Stimulated activated CD4-positive, alpha-beta T cell treated with anti-CD3 and anti-CD28 coated beads, Interleukin-4, amount 100 ng/mL, for 1 hour (primary cell): ENCODE data around the gene TXNRD1.

ENCODE experiments used
- DNase-seq: peaks from one replicate; pipeline ENCODE4 v3.0.0-alpha.2; 2020

The TXNRD1 gene

GRCh38 chr12:104353012-104353981, 137.7 kb downstream of the TXNRD1 start:
- DNase-seq = no peak

DNA sequence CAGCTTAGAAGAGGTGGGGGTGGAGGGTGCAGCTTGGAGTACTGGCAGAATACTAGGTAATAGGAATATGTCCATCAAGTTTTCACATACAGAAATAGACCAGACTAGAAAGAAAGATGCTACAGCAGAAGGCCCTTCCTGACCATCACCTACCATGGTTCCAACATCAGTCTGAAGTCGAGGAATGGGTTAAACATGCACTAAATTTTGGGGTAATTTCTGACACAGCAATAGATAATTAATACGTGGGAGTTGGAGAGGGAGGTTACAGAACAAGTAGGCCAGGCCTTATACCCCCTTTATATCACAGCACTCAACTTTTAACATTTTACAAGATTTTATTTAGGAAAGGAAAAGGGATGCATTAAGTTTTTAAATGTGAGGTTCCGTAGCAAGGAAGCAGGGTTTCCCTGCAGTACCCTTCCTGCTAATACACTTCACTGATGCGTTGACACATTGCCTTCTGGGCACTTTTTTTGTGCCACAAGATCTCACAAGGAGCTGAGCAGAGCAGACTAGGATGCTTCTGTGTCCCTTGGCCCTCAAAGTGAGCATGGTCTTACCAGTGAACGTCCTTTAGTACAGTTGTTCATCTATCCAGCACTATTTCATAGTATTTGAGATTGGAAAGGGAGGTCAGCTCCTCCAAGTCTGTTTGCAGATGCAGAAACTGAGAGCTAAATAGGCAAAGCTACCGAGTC, 138.7 kb downstream of the TXNRD1 start:
- DNase-seq = no peak

GRCh38 chr12:104354868-104355570, 139.4 kb downstream of the TXNRD1 start:
- DNase-seq = no peak

DNA sequence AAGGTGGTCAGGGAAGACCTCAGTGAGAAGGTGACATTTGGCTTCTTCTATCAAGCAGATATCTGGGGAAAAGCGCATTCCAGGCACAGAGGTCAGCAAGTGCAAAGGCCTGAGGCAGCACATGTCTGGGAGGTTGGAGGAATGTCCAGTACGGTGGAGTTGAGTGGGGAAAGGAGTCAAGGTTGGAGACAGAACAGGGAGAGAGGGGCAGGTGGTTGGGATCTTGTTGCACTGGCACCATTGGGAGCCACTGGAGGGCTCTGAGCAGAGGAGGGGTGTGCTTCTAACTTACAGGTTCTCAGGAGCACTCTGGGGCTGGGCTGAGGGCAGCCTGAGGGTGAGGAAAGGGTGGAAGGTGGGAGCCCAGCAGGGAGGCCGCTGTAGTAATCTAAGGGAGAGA, 140.1 kb downstream of the TXNRD1 start:
- no peak for DNase-seq

DNA sequence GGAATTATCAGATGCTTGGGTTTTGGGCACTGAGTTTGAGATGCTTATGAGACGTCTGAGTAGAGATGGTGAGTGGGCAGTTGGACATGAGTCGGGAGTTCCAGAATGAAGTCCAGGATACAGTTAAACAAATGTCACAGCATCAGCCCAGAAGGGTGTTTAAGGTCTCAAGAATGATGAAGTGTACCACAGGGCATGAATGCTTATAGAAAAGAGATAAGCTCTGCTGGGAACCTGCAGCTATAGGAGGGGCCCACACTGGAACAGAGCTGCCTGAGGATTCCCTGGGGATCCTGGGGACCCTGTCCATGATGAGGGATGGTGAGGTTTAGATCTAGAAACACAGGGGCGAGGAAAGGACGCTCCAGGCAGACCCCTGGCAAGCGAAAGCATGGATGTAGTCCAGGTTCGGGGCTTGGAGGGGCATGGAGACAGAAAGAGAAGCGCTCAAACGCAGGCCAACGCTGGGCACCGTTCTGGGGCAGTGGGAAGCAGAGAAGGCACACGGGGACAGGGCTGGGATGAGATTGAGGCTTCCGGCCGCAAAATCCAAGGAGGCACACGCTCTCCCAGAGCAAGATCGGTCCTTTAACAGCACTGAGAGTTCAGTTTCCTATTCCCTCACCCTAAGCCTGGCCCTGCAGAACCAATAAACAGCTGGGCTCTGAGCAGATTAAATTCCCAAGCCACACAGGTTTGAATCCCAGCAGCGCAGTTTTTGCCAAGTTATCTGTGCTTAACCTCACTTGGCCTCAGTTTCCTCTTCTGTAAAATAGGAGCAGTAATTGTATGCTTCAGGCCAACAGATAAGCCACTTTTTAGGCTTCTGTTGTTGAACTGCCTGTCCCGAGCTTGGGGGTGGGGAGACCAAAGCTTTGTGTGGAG, 140.9 kb downstream of the TXNRD1 start:
- no peak for DNase-seq

DNA sequence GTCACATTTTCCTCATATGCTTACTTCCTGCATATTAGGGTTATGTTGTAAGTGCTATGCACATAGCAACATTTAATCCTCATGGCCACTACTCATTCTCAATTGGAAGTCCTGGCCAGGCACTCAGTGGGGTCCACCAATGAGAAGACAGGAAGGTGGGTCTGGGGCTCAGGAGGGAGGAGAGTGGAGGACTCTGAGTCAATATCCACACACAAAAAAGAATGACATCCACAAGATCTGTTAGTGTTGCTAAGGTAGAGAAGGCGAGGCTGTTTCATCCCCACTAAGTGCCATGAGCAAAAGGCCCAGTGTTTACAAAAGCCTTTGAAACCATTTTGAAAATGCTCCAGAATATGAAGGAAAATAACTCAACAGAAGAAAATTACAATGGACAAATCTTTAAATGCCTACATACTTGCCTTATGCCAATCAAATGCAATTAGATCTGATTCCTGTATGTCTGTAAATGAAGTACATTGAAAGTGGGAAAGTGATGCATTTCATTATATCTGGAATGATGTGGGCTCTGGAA, 141.9 kb downstream of the TXNRD1 start:
- DNase-seq = no peak

DNA sequence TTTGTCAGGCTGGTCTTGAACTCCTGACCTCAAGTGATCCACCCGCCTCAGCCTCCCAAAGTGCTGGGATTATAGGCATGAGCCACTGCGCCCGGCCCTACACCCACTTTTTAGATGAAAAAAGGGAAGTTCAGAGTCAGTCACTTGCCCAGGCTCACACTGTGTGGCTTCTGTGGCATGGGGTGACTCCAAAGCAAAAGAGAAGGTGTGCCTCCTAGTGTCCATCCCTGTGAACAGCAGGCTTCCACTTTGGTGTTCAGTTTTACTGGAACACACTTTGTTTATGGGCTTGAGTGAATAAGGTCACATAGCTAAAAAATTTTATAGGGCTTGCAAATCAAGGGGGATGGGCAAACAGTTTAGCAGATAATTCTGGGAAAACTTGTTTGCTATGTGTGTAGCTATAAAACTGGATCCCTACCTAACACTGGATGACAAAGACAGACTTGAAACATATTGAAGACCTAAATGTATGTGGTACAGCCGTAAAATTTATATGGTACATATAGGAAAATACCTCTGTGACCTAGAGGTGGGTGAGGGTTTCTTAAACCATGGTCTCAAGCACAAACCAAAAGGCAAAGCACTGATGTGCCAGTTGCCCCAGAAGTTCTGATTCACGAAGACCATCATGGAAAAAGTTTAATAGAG, 142.9 kb downstream of the TXNRD1 start:
- DNase-seq = peak; percentile 58

- DNase-seq = no peak
Observed at GRCh38 chr12:104359216-104359615, 143.6 kb downstream of the TXNRD1 start.

DNA sequence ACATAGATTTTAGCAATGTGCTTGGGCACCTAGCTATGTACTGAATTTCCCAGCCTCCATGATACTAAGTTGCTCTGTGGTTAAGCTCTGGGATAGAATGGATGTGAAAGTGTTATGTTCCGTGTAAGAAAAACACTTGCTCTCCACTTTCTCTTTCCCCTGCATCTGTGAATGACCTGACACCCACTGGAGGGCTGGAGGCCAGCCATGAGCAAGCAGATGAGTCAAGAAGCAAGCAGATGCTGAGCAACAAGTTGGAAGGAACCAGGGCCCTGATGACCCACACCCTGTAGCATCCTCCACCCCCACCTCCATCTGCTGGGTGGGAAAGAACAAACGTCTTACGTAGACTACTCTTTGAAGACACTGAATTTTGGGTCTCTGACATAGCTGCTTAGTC, 144.6 kb downstream of the TXNRD1 start:
- DNase-seq = no peak

- DNase-seq = no peak
Observed at GRCh38 chr12:104360983-104361707, 145.6 kb downstream of the TXNRD1 start.

- no peak for DNase-seq
Observed at GRCh38 chr12:104365921-104366410, 150.4 kb downstream of the TXNRD1 start.

- no peak for DNase-seq
Observed at GRCh38 chr12:104369708-104370107, 154.1 kb downstream of the TXNRD1 start.

DNA sequence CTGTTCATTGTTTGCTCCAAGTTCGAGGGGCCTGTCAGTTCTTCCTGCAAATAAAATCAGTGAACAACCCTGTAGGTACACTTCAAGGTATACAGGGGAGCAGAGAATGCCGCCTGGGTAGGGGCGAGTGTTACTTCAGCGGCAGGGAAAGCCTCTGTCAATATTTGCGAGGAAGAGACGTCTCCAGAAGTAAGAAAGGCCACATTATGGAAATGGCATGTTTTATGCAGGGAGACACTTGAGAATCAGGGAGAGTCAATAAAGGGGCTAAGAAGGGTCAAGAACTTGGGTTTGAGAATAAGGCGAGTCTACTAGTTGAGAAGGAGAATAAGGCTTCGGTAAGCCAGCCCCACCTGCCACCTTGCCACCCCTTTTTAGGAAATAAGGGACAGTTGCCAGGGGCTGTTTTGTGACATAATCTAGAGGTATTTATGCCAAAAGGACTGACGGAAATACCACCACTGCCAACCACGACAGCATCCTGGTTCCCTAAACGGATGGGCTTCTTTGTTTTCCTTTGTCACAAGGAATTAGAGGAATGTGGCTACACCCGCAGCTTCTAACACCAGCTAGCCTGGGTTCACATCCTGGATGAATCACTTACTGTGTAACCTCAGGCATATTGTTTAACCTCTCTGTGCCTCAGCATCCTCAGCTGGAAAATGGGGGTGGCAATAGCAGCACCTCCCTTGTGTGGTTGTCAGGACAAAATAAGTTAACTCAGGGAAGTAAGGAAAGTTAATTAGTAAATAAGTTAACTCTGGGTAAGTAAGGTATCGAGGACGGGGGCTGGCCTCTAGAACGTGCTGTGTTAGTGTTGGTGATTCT, 155.7 kb downstream of the TXNRD1 start:
- no peak for DNase-seq

DNA sequence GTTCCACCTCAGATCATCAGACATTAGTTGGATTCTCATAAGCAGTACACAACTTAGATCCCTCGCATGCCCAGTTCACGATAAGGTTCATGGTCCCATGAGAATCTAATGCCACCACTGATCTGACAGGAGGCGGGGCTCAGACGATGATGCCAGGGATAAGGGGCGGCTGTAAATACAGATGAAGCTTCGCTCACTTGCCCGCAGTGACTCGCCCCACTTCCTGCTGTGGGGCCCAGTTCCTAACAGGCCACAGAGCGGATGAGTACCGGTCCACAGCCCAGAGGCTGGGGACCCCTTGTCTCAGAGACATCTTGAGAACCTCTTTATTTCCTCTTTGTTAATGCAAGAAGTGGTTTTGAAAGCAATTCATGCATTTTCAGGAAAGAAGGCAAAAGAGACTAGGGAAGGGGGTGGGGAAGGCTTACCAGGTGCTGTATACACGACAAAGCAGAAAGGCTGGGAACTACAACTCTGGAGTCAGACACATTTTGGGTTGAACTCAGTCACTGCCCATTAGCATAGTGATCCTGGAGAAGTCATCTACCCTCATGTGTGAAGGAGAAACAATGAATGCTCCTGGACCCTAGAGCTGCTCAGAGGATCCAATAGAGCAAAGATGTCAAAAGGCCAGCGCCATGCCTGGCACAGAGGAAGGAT, 156.6 kb downstream of the TXNRD1 start:
- DNase-seq = no peak

DNA sequence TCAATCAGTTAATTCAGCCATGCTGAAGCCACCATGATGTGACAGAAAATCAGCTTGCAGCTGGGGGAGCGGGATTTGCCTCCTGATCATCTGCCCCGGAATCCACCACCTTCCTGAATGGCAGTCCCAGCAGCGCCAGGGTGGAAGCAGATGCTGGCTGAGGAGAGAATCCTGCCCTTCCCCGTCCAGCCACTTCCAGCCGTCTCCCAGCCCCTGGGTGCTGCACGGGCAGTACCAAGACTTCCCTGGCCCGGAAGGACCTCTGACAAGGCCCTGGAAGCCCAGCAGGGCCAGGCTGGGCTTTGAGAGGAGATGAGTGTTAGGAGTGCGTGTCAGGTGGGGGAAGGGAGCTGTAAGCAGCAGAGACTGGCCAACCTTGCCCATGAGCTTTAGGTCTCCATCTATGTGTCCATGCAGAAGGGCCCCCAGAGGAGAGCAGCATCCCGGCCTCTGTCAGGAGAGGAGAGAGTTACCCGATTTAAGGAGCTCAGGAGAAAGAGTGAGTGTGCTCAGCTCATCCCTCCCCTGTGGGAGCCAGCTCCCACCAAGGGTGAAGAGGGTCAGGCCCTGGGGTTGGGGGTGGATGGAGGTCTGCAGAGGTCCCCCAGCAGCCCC, 157.2 kb downstream of the TXNRD1 start:
- DNase-seq = no peak

DNA sequence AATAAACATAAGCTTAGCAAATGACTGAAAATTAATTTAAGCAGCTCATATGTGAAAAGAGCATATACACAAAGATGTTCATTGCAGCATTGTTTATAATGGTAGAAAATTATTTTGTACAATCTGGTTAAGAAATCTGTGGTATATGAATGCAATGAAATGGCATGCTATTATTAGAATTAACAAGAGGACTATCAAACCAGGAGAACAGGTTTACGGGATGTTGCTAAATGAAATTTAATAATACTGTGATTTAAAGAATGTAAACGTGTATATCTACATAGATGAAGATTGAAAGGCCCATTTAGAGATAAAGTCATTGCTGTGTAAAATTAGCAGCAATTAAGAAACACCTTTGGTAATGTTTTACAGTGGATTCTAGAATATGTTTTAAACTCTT, 158.5 kb downstream of the TXNRD1 start:
- no peak for DNase-seq

- no peak for DNase-seq
Observed at GRCh38 chr12:104374806-104375205, 159.2 kb downstream of the TXNRD1 start.

DNA sequence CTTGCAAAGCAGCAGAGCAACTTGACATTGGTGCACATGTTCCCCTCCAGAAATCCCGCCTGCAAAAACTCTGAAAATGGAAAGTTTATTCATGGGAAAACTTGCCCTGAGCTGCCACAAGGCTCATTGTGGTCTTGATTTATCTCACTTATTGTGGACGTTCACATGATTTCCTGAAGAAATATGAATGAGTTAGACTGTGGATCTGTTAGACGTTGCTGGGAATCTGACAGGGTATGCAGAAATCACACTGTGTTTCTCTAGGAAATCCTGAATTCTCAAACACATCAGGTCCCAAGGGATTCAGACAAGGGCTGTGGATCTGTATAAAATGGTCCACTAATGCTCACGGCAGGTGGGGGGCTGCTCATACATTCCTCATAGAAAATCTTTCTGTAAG, 160.2 kb downstream of the TXNRD1 start:
- no peak for DNase-seq
